ENCODE measurements around the gene BHLHE41.

- no peak for TF ChIP-seq CTCF (conservative IDR thresholded peaks at IDR 0.05 in 1 of 2, IDR thresholded peaks at IDR 0.05 in 1 of 2; ENCODE audit: low read depth in 1 of 2, low read length in 2 of 2)
- TF ChIP-seq EZH2 (IDR thresholded peaks at IDR 0.05; ENCODE audit: low read length, missing control alignments): no peak
Observed at GRCh38 chr12:26121323-26122060, 3.3 kb downstream of the BHLHE41 start.

Measured in fibroblast of lung (primary cell).